Esophagus squamous epithelium (tissue), 4 donors: Measurements from ENCODE around the gene RAB15.

Experiments used
- CTCF ChIP-seq, 6 experiments: fragments of 450-650 bp in 4 of 6; fragments of 200-600 bp in 2 of 6; sonication (generic) in 2 of 6; IDR thresholded peaks; one replicate each; pipeline ENCODE4 v1.5.1; 2016 to 2019; ENCODE audit warnings: antibody characterized with exemption in 6 of 6, mild to moderate bottlenecking in 4 of 6, moderate library complexity in 4 of 6
- POLR2A ChIP-seq, 4 donors: fragments of 450-650 bp; IDR thresholded peaks; one replicate each; pipeline ENCODE4 v1.6.1; 2017; ENCODE audit warnings: antibody characterized with exemption in 4 of 4, mild to moderate bottlenecking in 4 of 4, moderate library complexity in 3 of 4

DNA sequence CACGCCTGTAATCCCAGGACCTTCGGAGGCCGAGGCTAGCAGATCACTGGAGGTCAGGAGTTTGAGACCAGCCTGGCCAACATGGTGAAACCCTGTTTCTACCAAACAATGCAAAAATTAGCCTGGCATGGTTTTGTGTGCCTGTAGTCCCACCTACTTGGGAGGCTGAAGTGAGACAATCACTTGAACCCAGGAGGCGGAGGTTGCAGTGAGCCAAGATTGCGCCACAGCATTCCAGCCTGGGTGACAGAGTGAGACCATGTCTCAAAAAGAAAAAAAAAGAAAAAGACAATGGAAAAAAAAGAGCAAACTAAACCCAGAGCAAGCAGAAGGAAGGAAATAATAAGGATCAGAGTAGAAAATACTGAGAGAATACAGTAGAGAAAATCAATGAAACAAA lies 52.5 kb downstream of the RAB15 start:
- TF ChIP-seq CTCF (IDR thresholded peaks at IDR 0.05): no peak
- TF ChIP-seq POLR2A (IDR thresholded peaks at IDR 0.05): no peak
